ENCODE results near the gene MUSK. TPM values are rescaled to one million over a fixed set of nuclear protein-coding genes. Genes with fewer than 3 reads are reported as not detected.

MUSK gene
- polyA plus RNA-seq, 1 experiment = 0.58 TPM

GRCh38 chr9:110626101-110626829 is 42.3 kb upstream of the MUSK start:
- ChIA-PET CTCF (interaction anchor here (0.7 kb wide), 1 partner anchor 671 kb away, joined by 3 read pairs; no protein-coding TSS in a partner anchor), POLR2A (interaction anchor here (0.6 to 0.7 kb wide), 3 partner anchors 47 to 180 kb away, joined by 3 read pairs; no protein-coding TSS in a partner anchor)
- TF ChIP-seq CTCF (IDR thresholded peaks at IDR 0.05; ENCODE audit: low read depth, low read length) = no peak
- H3K9me3 ChIP-seq (ENCODE audit: control insufficient read depth, insufficient read depth, low read length) = no peaks in the 10 kb centered on the region
- no peak overlapping the region for H3K4me3 ChIP-seq (ENCODE audit: low read depth, low read length)
- H3K27me3 ChIP-seq (ENCODE audit: control insufficient read depth, insufficient read depth, low read length) = no peaks in the 10 kb centered on the region
- DNase-seq (ENCODE audit: low read depth, low spot score) = peak; percentile 81
- peak overlapping the region; percentile 91 for H3K27ac ChIP-seq (ENCODE audit: low read depth, low read length)

GRCh38 chr9:110635589-110635988 is 33.0 kb upstream of the MUSK start:
- Histone ChIP-seq H3K27ac (ENCODE audit: low read depth, low read length) (no peak overlapping the region), H3K9me3 (ENCODE audit: control insufficient read depth, insufficient read depth, low read length) (peaks cover 6% of the 10 kb centered on the region; the same call in 1 of the 2 replicates), H3K4me3 (ENCODE audit: low read depth, low read length) (no peak overlapping the region), H3K27me3 (ENCODE audit: control insufficient read depth, insufficient read depth, low read length) (no peaks in the 10 kb centered on the region)
- TF ChIP-seq CTCF (IDR thresholded peaks at IDR 0.05; ENCODE audit: low read depth, low read length) = no peak
- ChIA-PET POLR2A (no interaction called here), CTCF (no interaction called here)
- DNase-seq (ENCODE audit: low read depth, low spot score) = no peak

- H3K27ac ChIP-seq (ENCODE audit: low read depth, low read length) = no peak overlapping the region
- peak; percentile 47 for TF ChIP-seq CTCF (IDR thresholded peaks at IDR 0.05; ENCODE audit: low read depth, low read length)
- peaks cover 6% of the 10 kb centered on the region; the same call in 1 of the 2 replicates for H3K9me3 ChIP-seq (ENCODE audit: control insufficient read depth, insufficient read depth, low read length)
- no peak for DNase-seq (ENCODE audit: low read depth, low spot score)
- no peaks in the 10 kb centered on the region for H3K27me3 ChIP-seq (ENCODE audit: control insufficient read depth, insufficient read depth, low read length)
- no peak overlapping the region for H3K4me3 ChIP-seq (ENCODE audit: low read depth, low read length)
- ChIA-PET CTCF (no interaction called here), POLR2A (no interaction called here)
Observed at GRCh38 chr9:110638381-110638954, 30.1 kb upstream of the MUSK start.

- DNase-seq (ENCODE audit: low read depth, low spot score) = no peak
- CTCF ChIA-PET = interaction anchor here (1.2 kb wide), 1 partner anchor 394 kb away, joined by 3 read pairs; no protein-coding TSS in a partner anchor
- POLR2A ChIA-PET = interaction anchor here (0.6 to 1.3 kb wide), 2 partner anchors 11 to 309 kb away, joined by 3 to 4 read pairs; no protein-coding TSS in a partner anchor
- no peak overlapping the region for H3K4me3 ChIP-seq (ENCODE audit: low read depth, low read length)
- TF ChIP-seq CTCF (IDR thresholded peaks at IDR 0.05; ENCODE audit: low read depth, low read length) = no peak
- no peaks in the 10 kb centered on the region for H3K27me3 ChIP-seq (ENCODE audit: control insufficient read depth, insufficient read depth, low read length)
- no peak overlapping the region for H3K27ac ChIP-seq (ENCODE audit: low read depth, low read length)
- peaks cover 6% of the 10 kb centered on the region; the same call in 1 of the 2 replicates for H3K9me3 ChIP-seq (ENCODE audit: control insufficient read depth, insufficient read depth, low read length)
Observed at GRCh38 chr9:110640736-110641135, 27.9 kb upstream of the MUSK start.

- CTCF ChIA-PET = no interaction called here
- no peak for TF ChIP-seq CTCF (IDR thresholded peaks at IDR 0.05; ENCODE audit: low read depth, low read length)
- POLR2A ChIA-PET = interaction anchor here (0.6 to 1.3 kb wide), 2 partner anchors 10 to 309 kb away, joined by 3 to 4 read pairs; no protein-coding TSS in a partner anchor
- no peak overlapping the region for H3K27ac ChIP-seq (ENCODE audit: low read depth, low read length)
- DNase-seq (ENCODE audit: low read depth, low spot score) = no peak
- H3K4me3 ChIP-seq (ENCODE audit: low read depth, low read length) = no peak overlapping the region
- no peaks in the 10 kb centered on the region for H3K27me3 ChIP-seq (ENCODE audit: control insufficient read depth, insufficient read depth, low read length)
- H3K9me3 ChIP-seq (ENCODE audit: control insufficient read depth, insufficient read depth, low read length) = peaks cover 6% of the 10 kb centered on the region; the same call in 1 of the 2 replicates
Observed at GRCh38 chr9:110641293-110641692, 27.3 kb upstream of the MUSK start.
